ENCODE data around the gene UBAP1.
A peak's percentile ranks its signal among the peaks of the same experiment; 100 is the strongest.
"Not testable (repeated sequence)": the region's sequence is repeated elsewhere in the genome, so short reads cannot be mapped to it uniquely, and the experiment has no call there.

UBAP1 gene

GRCh38 chr9:34178436-34179212 lies at the start of gene UBAP1:
UBAP1 (plus strand) TSS chr9:34179043; CDS start chr9:34220915, 41,872 bp downstream.
- DNase-seq, result peak; percentile 95 to 98

GRCh38 chr9:34131571-34131970 lies 47.3 kb upstream of the UBAP1 start:
- DNase-seq, result peak; percentile 9 to 52

DNA sequence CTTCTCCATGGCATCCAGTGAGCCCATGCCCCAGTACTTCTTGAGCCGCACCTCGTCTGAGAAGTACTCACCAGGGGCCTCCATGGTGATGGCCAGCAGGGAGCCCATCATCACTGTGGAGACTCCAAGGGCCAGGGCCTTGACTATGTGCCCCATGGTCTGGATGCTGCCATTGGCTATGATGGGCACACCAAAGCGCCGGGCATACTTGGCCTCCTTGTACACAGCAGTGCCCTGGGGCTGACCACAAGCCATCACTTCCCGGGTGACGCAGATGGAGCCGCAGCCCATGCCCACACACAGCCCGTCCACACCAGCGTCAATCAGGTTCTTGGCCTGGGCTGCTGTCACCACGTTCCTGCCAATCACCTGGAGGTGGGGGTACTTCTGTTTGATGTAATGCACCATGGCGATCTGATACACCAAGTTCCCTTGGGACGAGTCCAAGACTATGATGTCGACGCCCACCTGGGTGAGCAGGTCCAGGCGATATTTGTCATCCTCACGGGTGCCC lies 45.4 kb upstream of the UBAP1 start:
- DNase-seq, result no peak

DNA sequence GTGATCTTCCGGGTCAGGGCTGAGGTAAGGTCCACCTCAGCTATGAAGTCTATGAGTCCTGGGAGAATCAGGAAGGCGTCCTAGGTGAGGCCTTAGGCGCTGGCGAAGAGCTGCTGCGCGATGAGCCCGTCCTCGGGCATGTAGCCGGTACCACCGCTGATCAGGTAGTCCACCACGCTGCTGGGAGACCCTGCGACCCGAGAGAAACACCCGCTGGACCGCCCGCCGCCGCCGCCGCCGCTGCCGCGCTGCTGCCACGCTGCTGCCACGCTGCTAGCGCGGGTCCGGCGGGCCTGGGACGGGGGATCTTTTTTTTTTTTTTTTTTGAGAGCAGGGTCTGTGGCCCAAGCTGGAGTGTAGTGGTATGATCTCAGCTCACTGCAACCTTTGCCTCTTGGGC lies 44.3 kb upstream of the UBAP1 start:
- DNase-seq, result no peak

DNA sequence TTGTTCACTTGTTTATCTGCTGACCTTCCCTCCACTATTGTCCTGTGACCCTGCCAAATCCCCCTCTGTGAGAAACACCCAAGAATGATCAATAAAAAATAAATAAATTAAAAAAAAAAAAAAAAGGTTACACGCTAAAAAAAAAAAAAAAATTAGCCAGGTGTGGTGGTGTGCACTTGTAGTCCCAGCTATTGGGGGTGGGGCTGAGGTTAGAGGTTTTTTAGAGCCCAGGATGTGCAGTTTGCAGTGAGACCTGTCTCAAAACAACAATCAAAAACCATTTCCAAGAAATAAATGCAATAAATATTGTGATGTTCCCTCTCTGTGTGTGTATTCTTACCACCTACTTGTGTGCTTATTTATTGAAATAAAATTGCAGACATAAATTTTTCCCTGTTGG lies 40.2 kb upstream of the UBAP1 start:
- DNase-seq, result not testable (repeated sequence)

GRCh38 chr9:34139477-34140146 lies 39.2 kb upstream of the UBAP1 start:
- no peak for DNase-seq

DNA sequence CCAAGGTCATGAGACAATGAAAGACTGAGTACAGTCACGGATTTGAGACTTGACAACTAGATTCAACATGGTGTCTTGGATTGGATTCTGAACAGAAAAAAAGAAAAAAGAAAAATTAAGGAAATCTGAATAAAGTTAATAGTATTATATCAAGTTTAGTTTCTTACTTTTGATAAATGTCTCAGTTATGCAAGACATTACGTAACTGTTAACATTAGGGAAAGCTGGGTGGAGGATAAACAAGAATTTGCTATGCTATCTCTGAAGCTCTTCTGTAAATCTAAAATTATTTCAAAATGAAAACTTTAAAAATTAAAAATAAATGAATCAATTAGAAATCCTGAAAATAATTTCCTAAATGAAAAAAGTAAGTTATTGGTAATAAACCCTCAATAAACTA lies 38.0 kb upstream of the UBAP1 start:
- no peak for DNase-seq

DNA sequence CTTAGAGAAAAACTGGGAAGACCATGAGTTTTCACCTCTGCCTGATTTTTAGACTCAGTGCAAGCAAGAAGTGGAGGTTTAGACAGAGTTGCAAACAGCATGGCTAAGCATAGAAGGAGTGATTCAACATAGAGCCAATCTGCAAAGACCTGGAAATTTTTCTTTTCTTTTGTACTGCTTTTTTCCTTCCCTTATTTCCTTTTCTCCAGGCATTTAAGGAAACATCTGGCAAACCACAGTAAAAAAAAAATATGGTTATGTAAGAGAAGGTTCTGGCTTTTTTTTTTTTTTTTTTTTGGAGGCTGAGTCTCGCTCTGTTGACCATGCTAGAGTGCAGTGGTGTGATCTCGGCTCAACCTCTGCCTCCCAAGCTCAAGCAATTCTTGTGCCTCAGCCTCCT lies 35.7 kb upstream of the UBAP1 start:
- no peak for DNase-seq

- no peak for DNase-seq
Measured at GRCh38 chr9:34145165-34145564, 33.7 kb upstream of the UBAP1 start.

- no peak for DNase-seq
Measured at GRCh38 chr9:34151398-34151797, 27.4 kb upstream of the UBAP1 start.

- DNase-seq, result no peak
Measured at GRCh38 chr9:34154057-34154456, 24.8 kb upstream of the UBAP1 start.

DNA sequence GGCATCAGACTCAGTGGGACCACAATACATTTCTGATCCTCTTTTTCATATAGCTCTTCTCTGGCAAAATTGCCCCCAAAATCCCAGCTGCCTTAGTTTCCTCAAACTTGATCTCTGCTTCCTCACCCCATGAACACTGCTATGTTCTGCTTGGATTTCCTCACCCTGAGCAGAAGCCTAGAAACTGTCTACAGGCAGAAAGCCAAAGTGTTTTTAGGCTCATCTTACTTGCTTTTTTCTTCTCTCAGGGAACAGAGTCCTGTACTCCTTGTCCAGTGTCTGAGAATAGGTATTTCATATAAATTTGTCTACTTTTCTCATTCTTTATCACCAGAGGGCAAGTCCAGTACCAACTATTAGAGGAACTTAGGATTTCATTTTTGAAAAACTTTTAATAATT lies 21.5 kb upstream of the UBAP1 start:
- no peak for DNase-seq

- no peak for DNase-seq
Measured at GRCh38 chr9:34157898-34158297, 20.9 kb upstream of the UBAP1 start.

- DNase-seq, result no peak
Measured at GRCh38 chr9:34158362-34158869, 20.4 kb upstream of the UBAP1 start.

- no peak for DNase-seq
Measured at GRCh38 chr9:34163434-34163833, 15.4 kb upstream of the UBAP1 start.

- DNase-seq, result no peak
Measured at GRCh38 chr9:34169125-34169524, 9.7 kb upstream of the UBAP1 start.

- no peak for DNase-seq
Measured at GRCh38 chr9:34170237-34170991, 8.4 kb upstream of the UBAP1 start.

GRCh38 chr9:34171753-34172535 lies 6.9 kb upstream of the UBAP1 start:
- DNase-seq, result no peak

- DNase-seq, result no peak
Measured at GRCh38 chr9:34176089-34176488, 2.8 kb upstream of the UBAP1 start.

DNA sequence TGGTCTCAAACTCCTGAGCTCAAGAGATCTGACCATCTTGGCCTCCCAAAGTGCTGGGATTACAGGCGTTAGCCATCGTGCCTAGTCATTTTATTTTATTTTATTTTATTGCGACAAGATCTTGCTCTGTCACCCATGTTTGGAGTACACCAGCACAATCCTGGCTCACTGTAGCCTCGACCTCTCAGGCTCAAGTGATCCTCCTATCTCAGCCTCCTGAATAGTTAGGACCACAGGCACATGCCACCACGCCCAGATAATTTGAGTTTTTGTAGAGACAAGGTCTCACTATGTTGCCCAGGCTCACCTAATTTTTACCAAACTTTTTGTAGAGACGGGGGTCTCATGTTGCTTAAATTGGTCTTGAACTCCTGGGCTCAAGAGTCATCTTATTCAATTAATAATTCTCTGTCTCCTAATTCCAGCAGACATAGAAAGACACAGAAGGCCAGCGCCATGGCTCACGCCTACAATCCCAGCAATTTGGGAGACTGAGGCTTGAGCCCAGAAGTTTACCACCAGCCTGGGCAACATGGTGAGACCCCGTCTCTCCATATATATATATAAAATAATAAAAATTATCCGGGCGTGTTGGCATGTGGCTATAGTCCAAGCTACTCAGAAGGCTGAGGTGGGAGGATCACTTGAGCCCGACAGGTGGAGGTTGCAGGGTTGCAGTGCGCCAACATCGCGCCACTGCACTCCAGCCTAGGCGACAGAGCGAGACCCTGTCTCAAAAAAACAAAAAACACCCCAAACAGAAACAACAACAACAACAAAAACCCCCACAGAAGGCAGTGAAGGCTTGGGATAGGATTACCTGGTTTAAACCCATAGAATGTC lies 1.0 kb upstream of the UBAP1 start:
- no peak for DNase-seq
